Mesendoderm (in vitro differentiated cells): ENCODE results near the gene DCHS1.
"Not testable (repeated sequence)": the region's sequence is repeated elsewhere in the genome, so short reads cannot be mapped to it uniquely, and the experiment has no call there.

Experiments used
- DNase-seq: peaks from one replicate; pipeline ENCODE4 v3.0.0; 2013
- H2AK5ac ChIP-seq: 2 replicates; pipeline ENCODE4 v1.6.1; 2013; ENCODE audit warnings: low read length, inconsistent platforms
- H2BK120ac ChIP-seq: 2 replicates; pipeline ENCODE4 v1.6.1; 2013; ENCODE audit warnings: low read depth, mild to moderate bottlenecking, low read length, moderate library complexity, mixed read lengths
- H2BK15ac ChIP-seq: replicated peaks from 2 replicates; pipeline ENCODE4 v1.6.1; 2013; ENCODE audit warnings: low read depth, mild to moderate bottlenecking, moderate library complexity
- H2BK5ac ChIP-seq: 2 replicates; pipeline ENCODE4 v1.6.1; 2013; ENCODE audit warnings: low read length, inconsistent platforms
- H3K18ac ChIP-seq: 2 replicates; pipeline ENCODE4 v1.6.1; 2013; ENCODE audit warnings: mild to moderate bottlenecking, low read length, mixed read lengths
- H3K23ac ChIP-seq: one replicate; pipeline ENCODE4 v1.6.1; 2013; ENCODE audit warnings: low read length
- H3K27ac ChIP-seq: 2 replicates; pipeline ENCODE4 v1.5.1; 2013; ENCODE audit warnings: low read depth, mild to moderate bottlenecking, inconsistent platforms, low read length, moderate library complexity
- H3K27me3 ChIP-seq: 2 replicates; pipeline ENCODE4 v1.6.1; 2013; ENCODE audit warnings: low read length, control low read depth, mild to moderate bottlenecking, inconsistent platforms; ENCODE audit not compliant: insufficient read depth, poor library complexity
- H3K36me3 ChIP-seq: 2 replicates; pipeline ENCODE4 v1.6.1; 2013; ENCODE audit warnings: low read length, inconsistent platforms; ENCODE audit not compliant: control insufficient read depth, insufficient read depth
- H3K4ac ChIP-seq: one replicate; pipeline ENCODE4 v1.6.1; 2013; ENCODE audit warnings: low read depth, mild to moderate bottlenecking, low read length, moderate library complexity
- H3K4me1 ChIP-seq: 2 replicates; pipeline ENCODE4 v1.6.1; 2013; ENCODE audit warnings: low read depth, low read length, inconsistent platforms; ENCODE audit not compliant: control insufficient read depth
- H3K4me2 ChIP-seq: 2 replicates; pipeline ENCODE4 v1.6.1; 2013; ENCODE audit warnings: low read length
- H3K4me3 ChIP-seq: 2 replicates; pipeline ENCODE4 v1.5.1; 2013; ENCODE audit warnings: mild to moderate bottlenecking, low read length
- H3K56ac ChIP-seq: one replicate; pipeline ENCODE4 v1.6.1; 2013; ENCODE audit warnings: low read length
- H3K79me1 ChIP-seq: 2 replicates; pipeline ENCODE4 v1.6.1; 2013; ENCODE audit warnings: low read length, inconsistent platforms
- H3K79me2 ChIP-seq: 2 replicates; pipeline ENCODE4 v1.6.1; 2013; ENCODE audit warnings: mild to moderate bottlenecking, low read length; ENCODE audit not compliant: control insufficient read depth, insufficient read depth
- H3K9ac ChIP-seq: 2 replicates; pipeline ENCODE4 v1.6.1; 2013; ENCODE audit warnings: low read length, inconsistent platforms
- H4K5ac ChIP-seq: one replicate; pipeline ENCODE4 v1.6.1; 2013; ENCODE audit warnings: low read length
- H4K8ac ChIP-seq: one replicate; pipeline ENCODE4 v1.6.1; 2013; ENCODE audit warnings: low read depth, mild to moderate bottlenecking, control low read depth, low read length, moderate library complexity
- WGBS: extraction: QIAGEN DNeasy Blood & Tissue Kit; methylation state at CpG from one replicate; pipeline ENCODE4 v1.1.7; 2013; ENCODE audit warnings: low lambda C conversion rate, missing lambda C conversion rate; ENCODE audit not compliant: insufficient coverage; ENCODE audit errors: extremely low coverage; 5-methylcytosine and 5-hydroxymethylcytosine counted together

Gene DCHS1

GRCh38 chr11:6684068-6684467 is 28.5 kb upstream of the DCHS1 start:
- H3K18ac ChIP-seq, DNase-seq, H3K23ac ChIP-seq, H3K36me3 ChIP-seq, H3K4me1 ChIP-seq, H2AK5ac ChIP-seq, H2BK120ac ChIP-seq, H3K27ac ChIP-seq, H2BK5ac ChIP-seq, H3K4ac ChIP-seq, H4K5ac ChIP-seq, H3K27me3 ChIP-seq, H3K4me3 ChIP-seq, H3K4me2 ChIP-seq, H4K8ac ChIP-seq, H2BK15ac ChIP-seq: not testable (repeated sequence)
- H3K79me1 ChIP-seq, result peaks cover 12% of the 10 kb centered on the region
- no CpG with 5 or more reads among the region's 14 CpGs for WGBS
- peak overlapping the region; percentile 1 for H3K56ac ChIP-seq
- peaks cover 21% of the 10 kb centered on the region for H3K79me2 ChIP-seq
- peak overlapping the region; percentile 20 for H3K9ac ChIP-seq

DNA sequence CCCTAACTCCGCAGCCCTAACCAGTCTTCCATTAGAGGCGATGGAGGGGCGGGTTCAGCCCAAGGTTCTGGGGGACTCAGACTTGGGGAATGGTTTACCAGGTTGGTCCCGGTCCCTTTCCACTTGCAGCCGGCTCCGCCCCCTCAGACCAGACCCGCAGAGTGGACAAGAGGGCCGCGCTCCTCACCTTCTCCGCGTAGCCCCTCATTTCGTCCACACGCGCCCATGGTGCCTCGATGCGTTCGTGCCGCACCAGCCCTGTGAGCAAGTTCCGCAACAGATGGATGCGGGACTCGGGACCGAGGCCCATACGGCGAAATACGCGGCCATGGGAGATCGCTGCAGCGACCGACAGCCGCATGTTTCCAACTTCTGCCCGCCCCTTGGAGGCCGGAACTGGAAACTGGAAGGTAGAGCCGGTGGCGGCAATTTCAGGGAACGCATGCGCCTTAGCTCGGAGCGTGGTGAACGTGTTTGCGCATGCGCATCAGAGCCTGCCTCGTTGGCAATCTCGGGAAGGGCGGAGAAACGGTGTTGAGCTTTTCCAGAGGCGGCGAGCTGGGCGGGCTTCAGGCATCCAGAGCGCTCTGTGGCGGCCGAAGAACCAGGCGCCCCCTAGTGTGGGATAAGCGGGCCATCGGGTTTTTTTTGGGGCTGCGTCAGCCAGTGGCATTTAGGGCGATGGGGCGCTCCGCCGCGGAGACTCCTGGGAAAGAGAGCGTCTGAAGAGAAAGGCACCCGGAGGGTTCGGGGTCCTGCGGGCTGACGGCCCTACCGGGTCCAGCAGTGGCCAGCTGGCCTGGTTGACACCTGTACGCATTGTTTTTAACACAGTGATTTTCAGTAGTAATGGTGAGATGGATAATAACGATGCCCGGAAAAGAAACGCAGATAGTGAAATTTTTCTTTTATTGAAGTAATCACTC is 27.6 kb upstream of the DCHS1 start, which contains the start of gene MRPL17:
TSS of gene MRPL17 (minus strand) at position 405 of the 926 bp plus-strand sequence. CDS start at position 361, 44 bp downstream.
- H3K79me2 ChIP-seq, result peaks cover 21% of the 10 kb centered on the region
- peak within 1 kb of the TSS; percentile 99 for H2BK5ac ChIP-seq
- no peak within 1 kb of the TSS for H4K8ac ChIP-seq
- H2AK5ac ChIP-seq, result peak within 1 kb of the TSS; percentile 31
- peak within 1 kb of the TSS; percentile 79 for H3K27ac ChIP-seq
- peak within 1 kb of the TSS; percentile 100 for H3K56ac ChIP-seq
- peaks cover 12% of the 10 kb centered on the region for H3K79me1 ChIP-seq
- H3K4me2 ChIP-seq, result peak within 1 kb of the TSS; percentile 89
- no peaks in the 10 kb centered on the region for H3K27me3 ChIP-seq
- H3K36me3 ChIP-seq, result peaks cover 4% of the 10 kb centered on the region
- no peak within 1 kb of the TSS for H2BK120ac ChIP-seq
- peak within 1 kb of the TSS; percentile 92 for H3K23ac ChIP-seq
- peak within 1 kb of the TSS; percentile 98 for H3K4me3 ChIP-seq
- peak within 1 kb of the TSS; percentile 98 for H3K4ac ChIP-seq
- WGBS, result no CpG with 5 or more reads among the region's 70 CpGs
- H2BK15ac ChIP-seq, result no peak within 1 kb of the TSS
- peak within 1 kb of the TSS; percentile 99 for H3K9ac ChIP-seq
- H3K4me1 ChIP-seq, result peaks cover 8% of the 10 kb centered on the region
- peak within 1 kb of the TSS; percentile 26 for H4K5ac ChIP-seq
- H3K18ac ChIP-seq, result peak within 1 kb of the TSS; percentile 77
- peak; percentile 99 for DNase-seq

- Histone ChIP-seq H3K56ac (peak overlapping the region; percentile 100), H2AK5ac (peak overlapping the region; percentile 31), H3K9ac (peak overlapping the region; percentile 99), H3K4me3 (peak overlapping the region; percentile 98), H4K5ac (peak overlapping the region; percentile 26), H3K23ac (no peak overlapping the region), H3K18ac (peak overlapping the region; percentile 77), H3K79me2 (peaks cover 21% of the 10 kb centered on the region), H3K4ac (peak overlapping the region; percentile 98), H2BK5ac (no peak overlapping the region), H3K27me3 (no peaks in the 10 kb centered on the region), H4K8ac (no peak overlapping the region), H2BK15ac (no peak overlapping the region), H3K4me1 (peaks cover 8% of the 10 kb centered on the region), H3K27ac (peak overlapping the region; percentile 79), H3K4me2 (peak overlapping the region; percentile 89), H2BK120ac (no peak overlapping the region), H3K79me1 (peaks cover 12% of the 10 kb centered on the region), H3K36me3 (peaks cover 4% of the 10 kb centered on the region)
- DNase-seq, result no peak
- WGBS, result no CpG with 5 or more reads among the region's 10 CpGs
These were observed 27.0 kb upstream of the DCHS1 start for GRCh38 chr11:6682591-6682935.

DNA sequence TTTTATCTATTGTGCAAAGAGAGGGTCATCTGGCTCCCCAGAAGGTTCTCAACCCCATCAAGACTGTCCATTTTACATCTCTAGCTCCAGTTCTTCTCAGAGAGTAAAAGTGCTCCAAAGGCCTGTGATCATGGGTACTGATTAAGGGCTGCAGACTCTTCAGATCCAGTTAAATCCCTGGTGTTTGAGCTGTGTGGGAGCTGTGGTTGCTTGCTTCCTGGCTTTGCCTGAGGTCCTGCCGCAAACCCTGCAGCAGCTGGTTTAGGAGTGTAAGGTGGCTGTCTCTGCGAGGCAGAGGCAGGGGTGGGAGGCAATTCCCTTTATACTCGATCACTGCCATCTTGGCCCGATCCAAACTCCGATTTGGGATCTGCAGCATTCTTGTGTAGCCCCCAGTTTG is 26.3 kb upstream of the DCHS1 start:
- Histone ChIP-seq H4K8ac (no peak overlapping the region), H3K79me1 (peaks cover 12% of the 10 kb centered on the region), H3K18ac (no peak overlapping the region), H3K27me3 (no peaks in the 10 kb centered on the region), H3K27ac (no peak overlapping the region), H4K5ac (no peak overlapping the region), H3K4me2 (peak overlapping the region; percentile 89), H3K56ac (peak overlapping the region; percentile 100), H3K23ac (peak overlapping the region; percentile 15), H3K9ac (peak overlapping the region; percentile 99), H2AK5ac (no peak overlapping the region), H2BK15ac (no peak overlapping the region), H3K4ac (peak overlapping the region; percentile 59), H2BK5ac (no peak overlapping the region), H3K4me3 (peak overlapping the region; percentile 98), H3K79me2 (peaks cover 21% of the 10 kb centered on the region), H3K36me3 (peaks cover 4% of the 10 kb centered on the region), H2BK120ac (no peak overlapping the region), H3K4me1 (peaks cover 8% of the 10 kb centered on the region)
- peak; percentile 13 for DNase-seq
- WGBS, result no CpG with 5 or more reads among the region's 5 CpGs

DNA sequence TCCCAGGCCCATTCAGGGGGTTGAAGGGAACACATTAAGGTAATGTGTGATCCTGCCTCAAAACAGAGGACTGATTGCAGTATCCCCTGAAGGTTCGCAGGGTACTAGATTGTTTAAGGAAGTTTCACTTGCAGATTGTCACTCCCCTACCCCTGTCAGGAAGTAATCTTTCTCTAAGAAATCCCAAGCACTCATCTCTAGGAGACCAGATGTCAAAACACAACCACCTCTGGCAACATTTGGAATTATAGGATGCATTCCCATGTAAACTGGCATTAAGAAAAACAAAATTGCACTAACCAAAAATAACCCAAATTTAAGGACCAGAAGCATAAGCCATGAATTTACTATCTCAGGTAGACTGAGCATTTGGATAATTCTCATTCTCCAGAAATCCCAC is 25.9 kb upstream of the DCHS1 start:
- Histone ChIP-seq H2BK15ac (no peak overlapping the region), H3K27me3 (no peaks in the 10 kb centered on the region), H2BK5ac (no peak overlapping the region), H2BK120ac (no peak overlapping the region), H3K79me1 (peaks cover 12% of the 10 kb centered on the region), H3K4ac (no peak overlapping the region), H3K9ac (peak overlapping the region; percentile 38), H3K4me1 (peaks cover 8% of the 10 kb centered on the region), H3K79me2 (peaks cover 21% of the 10 kb centered on the region), H2AK5ac (no peak overlapping the region), H3K4me3 (no peak overlapping the region), H3K56ac (no peak overlapping the region), H3K36me3 (peaks cover 4% of the 10 kb centered on the region), H3K23ac (no peak overlapping the region), H3K18ac (no peak overlapping the region), H3K4me2 (peak overlapping the region; percentile 6), H4K5ac (no peak overlapping the region), H4K8ac (no peak overlapping the region), H3K27ac (no peak overlapping the region)
- peak; percentile 35 for DNase-seq
- WGBS, result no CpG with 5 or more reads among the region's 1 CpG
